ENCODE measurements around the gene PABPC1L.

DNA sequence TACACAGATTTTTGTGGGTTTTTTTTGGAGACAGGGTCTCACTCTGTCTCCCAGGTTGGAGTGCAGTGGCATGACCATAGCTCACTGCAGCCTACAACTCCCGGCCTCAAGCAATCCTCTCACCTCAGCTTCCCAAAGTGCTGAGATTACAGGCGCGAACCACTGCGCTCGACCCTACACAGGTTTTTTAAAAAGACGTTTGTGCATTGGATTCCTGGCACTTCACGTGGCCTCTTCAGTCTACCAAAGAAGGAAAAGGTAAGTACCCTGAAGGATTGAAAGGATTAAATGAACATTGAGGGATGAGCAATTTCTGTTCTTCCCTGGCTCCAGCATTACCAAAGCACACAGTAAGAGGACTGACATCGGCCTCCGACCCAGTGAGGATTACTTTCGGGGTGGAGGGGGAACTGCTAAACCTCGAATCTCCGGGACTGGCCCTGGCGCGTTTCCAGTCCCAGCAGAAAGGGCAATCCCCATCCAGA lies 24.9 kb upstream of the PABPC1L start:
- TF ChIP-seq, protein P1, sequence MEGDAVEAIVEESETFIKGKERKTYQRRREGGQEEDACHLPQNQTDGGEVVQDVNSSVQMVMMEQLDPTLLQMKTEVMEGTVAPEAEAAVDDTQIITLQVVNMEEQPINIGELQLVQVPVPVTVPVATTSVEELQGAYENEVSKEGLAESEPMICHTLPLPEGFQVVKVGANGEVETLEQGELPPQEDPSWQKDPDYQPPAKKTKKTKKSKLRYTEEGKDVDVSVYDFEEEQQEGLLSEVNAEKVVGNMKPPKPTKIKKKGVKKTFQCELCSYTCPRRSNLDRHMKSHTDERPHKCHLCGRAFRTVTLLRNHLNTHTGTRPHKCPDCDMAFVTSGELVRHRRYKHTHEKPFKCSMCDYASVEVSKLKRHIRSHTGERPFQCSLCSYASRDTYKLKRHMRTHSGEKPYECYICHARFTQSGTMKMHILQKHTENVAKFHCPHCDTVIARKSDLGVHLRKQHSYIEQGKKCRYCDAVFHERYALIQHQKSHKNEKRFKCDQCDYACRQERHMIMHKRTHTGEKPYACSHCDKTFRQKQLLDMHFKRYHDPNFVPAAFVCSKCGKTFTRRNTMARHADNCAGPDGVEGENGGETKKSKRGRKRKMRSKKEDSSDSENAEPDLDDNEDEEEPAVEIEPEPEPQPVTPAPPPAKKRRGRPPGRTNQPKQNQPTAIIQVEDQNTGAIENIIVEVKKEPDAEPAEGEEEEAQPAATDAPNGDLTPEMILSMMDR (IDR thresholded peaks at IDR 0.05): no peak
- TF ChIP-seq EZH2 (IDR thresholded peaks at IDR 0.05) (no peak), EZH2phosphoT487 (IDR thresholded peaks at IDR 0.05) (no peak)

All from neural progenitor cell (in vitro differentiated cells).